Measurements from ENCODE around the gene ANKRD44. TPM values are rescaled to one million over a fixed set of nuclear protein-coding genes. Genes with fewer than 3 reads are reported as not detected.

ANKRD44 gene
- total RNA-seq, 1 donor from 2014 or later = 12.0 TPM

DNA sequence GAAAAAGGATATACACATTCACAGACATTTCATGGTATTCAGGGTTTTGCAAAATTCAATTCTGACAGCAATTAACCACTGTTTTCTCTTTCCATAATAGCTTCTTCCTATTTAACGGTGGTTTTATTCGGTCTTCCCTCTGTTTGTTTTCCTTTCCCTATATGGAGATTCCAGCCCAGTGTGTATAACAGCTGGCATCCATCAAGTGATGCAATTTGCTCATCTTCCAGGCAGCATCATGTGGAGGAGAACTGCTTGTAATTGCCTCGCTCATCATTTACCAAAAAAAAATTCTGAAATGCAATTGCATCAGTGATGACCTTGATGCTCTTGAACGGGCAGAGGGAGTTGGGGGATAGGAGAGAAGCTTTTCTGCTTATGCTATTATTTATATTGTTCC is 218.1 kb downstream of the ANKRD44 start:
- Mint-ChIP-seq H3K9me3 (ENCODE audit: unreplicated experiment) (no peaks in the 10 kb centered on the region), H3K4me3 (ENCODE audit: unreplicated experiment) (no peak overlapping the region), H3K27ac (ENCODE audit: unreplicated experiment) (peak overlapping the region; percentile 85), H3K36me3 (ENCODE audit: unreplicated experiment) (no peaks in the 10 kb centered on the region), H3K27me3 (ENCODE audit: unreplicated experiment) (no peaks in the 10 kb centered on the region), H3K4me1 (ENCODE audit: low read depth, unreplicated experiment) (peaks cover 16% of the 10 kb centered on the region)
- TF ChIP-seq, protein P1, sequence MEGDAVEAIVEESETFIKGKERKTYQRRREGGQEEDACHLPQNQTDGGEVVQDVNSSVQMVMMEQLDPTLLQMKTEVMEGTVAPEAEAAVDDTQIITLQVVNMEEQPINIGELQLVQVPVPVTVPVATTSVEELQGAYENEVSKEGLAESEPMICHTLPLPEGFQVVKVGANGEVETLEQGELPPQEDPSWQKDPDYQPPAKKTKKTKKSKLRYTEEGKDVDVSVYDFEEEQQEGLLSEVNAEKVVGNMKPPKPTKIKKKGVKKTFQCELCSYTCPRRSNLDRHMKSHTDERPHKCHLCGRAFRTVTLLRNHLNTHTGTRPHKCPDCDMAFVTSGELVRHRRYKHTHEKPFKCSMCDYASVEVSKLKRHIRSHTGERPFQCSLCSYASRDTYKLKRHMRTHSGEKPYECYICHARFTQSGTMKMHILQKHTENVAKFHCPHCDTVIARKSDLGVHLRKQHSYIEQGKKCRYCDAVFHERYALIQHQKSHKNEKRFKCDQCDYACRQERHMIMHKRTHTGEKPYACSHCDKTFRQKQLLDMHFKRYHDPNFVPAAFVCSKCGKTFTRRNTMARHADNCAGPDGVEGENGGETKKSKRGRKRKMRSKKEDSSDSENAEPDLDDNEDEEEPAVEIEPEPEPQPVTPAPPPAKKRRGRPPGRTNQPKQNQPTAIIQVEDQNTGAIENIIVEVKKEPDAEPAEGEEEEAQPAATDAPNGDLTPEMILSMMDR (IDR thresholded peaks at IDR 0.05; ENCODE audit: partially characterized antibody, unreplicated experiment) = no peak
- no peak for DNase-seq

DNA sequence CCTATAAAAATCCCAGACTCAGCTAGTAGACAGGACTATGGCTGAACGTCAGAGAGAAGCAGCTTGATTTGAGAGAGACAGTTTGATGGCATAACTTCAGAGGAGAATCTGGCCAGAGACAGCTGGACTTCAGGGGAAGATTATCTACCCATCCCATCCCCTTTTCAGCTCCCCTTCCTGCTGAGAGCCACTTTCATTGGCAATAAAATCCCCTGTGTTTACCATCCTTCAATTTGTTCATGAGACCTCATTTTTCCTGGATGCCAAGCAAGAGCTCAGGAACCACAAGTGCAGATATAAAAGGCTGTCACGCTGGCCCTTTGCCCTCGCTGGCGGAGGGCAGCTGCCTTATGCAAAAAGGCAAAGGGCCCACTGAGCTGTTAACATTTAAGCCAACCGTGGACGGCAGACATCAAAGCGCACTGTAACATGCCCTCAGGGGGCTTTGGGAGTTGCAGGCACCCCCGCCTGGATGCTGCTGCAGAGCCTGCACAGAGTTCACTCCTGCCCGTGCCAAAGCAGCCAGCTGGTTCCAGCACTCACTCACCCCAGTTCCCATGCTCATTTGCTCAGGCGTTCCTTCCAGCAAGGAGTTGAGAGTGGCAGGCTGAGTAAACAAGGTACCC is 219.7 kb downstream of the ANKRD44 start:
- Mint-ChIP-seq H3K27ac (ENCODE audit: unreplicated experiment) (no peak overlapping the region), H3K9me3 (ENCODE audit: unreplicated experiment) (no peaks in the 10 kb centered on the region)

DNA sequence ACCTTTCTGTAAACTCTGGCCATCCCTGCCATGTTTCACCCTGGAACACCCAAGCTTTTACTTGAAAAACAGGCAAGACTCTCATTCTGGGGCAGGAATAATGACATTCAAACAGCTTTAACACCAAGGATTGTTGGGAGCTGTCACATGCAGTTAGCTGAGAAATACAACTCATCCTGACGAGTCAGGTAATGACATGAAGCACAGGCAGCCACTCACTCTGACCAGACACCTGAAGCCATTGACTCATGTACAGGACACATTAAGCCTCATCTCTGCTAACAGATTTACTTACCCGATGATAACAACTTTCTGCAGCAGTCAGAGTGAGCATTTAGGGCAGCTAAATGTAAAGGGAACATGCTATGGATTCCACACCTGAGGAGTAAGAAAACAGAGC is 220.9 kb downstream of the ANKRD44 start:
- H3K36me3 Mint-ChIP-seq (ENCODE audit: unreplicated experiment) = no peaks in the 10 kb centered on the region
- DNase-seq = no peak
- TF ChIP-seq, protein P1 (IDR thresholded peaks at IDR 0.05; ENCODE audit: partially characterized antibody, unreplicated experiment) = no peak
- no peak overlapping the region for H3K4me3 Mint-ChIP-seq (ENCODE audit: unreplicated experiment)
- H3K9me3 Mint-ChIP-seq (ENCODE audit: unreplicated experiment) = no peaks in the 10 kb centered on the region
- no peaks in the 10 kb centered on the region for H3K27me3 Mint-ChIP-seq (ENCODE audit: unreplicated experiment)
- peaks cover 16% of the 10 kb centered on the region for H3K4me1 Mint-ChIP-seq (ENCODE audit: low read depth, unreplicated experiment)
- no peak overlapping the region for H3K27ac Mint-ChIP-seq (ENCODE audit: unreplicated experiment)

More for the DNA sequence above, 219.7 kb downstream of the ANKRD44 start:
- TF ChIP-seq, protein P1 (IDR thresholded peaks at IDR 0.05; ENCODE audit: partially characterized antibody, unreplicated experiment) = no peak
- no peaks in the 10 kb centered on the region for H3K27me3 Mint-ChIP-seq (ENCODE audit: unreplicated experiment)
- no peak overlapping the region for H3K4me3 Mint-ChIP-seq (ENCODE audit: unreplicated experiment)
- H3K4me1 Mint-ChIP-seq (ENCODE audit: low read depth, unreplicated experiment) = peaks cover 16% of the 10 kb centered on the region
- DNase-seq = no peak
- H3K36me3 Mint-ChIP-seq (ENCODE audit: unreplicated experiment) = no peaks in the 10 kb centered on the region

DNA sequence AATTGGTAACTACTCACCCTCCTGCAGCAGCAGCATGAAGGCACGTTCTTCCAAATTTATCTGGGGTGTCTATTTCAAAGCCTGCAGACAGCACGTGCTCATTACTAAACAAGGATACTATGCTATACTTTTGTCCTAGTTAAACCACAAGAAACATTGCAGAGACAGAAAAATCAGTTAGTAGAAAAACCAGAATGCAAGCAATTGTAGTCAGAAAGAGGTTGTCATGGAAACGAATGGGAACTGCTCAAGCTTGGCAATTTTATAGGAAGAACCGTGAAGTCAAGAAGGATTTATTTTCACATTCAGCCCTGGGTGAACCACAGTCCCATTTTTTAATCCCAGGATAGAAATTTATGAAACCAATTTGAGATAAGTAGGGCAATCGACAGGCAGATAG is 221.9 kb downstream of the ANKRD44 start:
- no peaks in the 10 kb centered on the region for H3K9me3 Mint-ChIP-seq (ENCODE audit: unreplicated experiment)
- no peak overlapping the region for H3K4me3 Mint-ChIP-seq (ENCODE audit: unreplicated experiment)
- TF ChIP-seq, protein P1 (IDR thresholded peaks at IDR 0.05; ENCODE audit: partially characterized antibody, unreplicated experiment) = no peak
- no peaks in the 10 kb centered on the region for H3K36me3 Mint-ChIP-seq (ENCODE audit: unreplicated experiment)
- peaks cover 16% of the 10 kb centered on the region for H3K4me1 Mint-ChIP-seq (ENCODE audit: low read depth, unreplicated experiment)
- no peaks in the 10 kb centered on the region for H3K27me3 Mint-ChIP-seq (ENCODE audit: unreplicated experiment)
- H3K27ac Mint-ChIP-seq (ENCODE audit: unreplicated experiment) = no peak overlapping the region
- DNase-seq = no peak

DNA sequence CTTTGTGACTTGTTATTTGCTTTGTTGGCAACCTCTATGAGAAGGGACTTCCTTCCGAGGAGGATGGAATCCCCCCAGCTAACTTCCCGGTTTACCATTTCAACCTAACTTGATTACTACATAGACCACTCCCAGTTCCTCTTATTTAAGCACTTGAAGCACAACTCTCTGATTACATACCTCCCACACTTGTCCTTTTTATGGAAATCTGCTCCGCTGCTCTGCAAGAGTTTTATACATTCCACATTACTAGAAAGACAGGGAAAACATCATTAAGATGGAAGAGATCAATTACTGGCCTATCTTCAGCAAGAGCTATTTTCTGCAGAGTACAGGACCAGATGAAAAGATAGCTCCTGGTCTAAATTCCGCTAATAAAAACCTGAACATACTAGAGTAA is 224.1 kb downstream of the ANKRD44 start:
- TF ChIP-seq, protein P1 (IDR thresholded peaks at IDR 0.05; ENCODE audit: partially characterized antibody, unreplicated experiment) = no peak
- H3K27ac Mint-ChIP-seq (ENCODE audit: unreplicated experiment) = no peak overlapping the region
- H3K36me3 Mint-ChIP-seq (ENCODE audit: unreplicated experiment) = no peaks in the 10 kb centered on the region
- no peak overlapping the region for H3K4me3 Mint-ChIP-seq (ENCODE audit: unreplicated experiment)
- no peaks in the 10 kb centered on the region for H3K27me3 Mint-ChIP-seq (ENCODE audit: unreplicated experiment)
- no peak for DNase-seq
- H3K4me1 Mint-ChIP-seq (ENCODE audit: low read depth, unreplicated experiment) = peaks cover 8% of the 10 kb centered on the region
- no peaks in the 10 kb centered on the region for H3K9me3 Mint-ChIP-seq (ENCODE audit: unreplicated experiment)
